H1 (cell line): ENCODE results near the gene WDR49. TPM values are rescaled to one million over a fixed set of nuclear protein-coding genes. Genes with fewer than 3 reads are reported as not detected.

Experiments used
- CTCF ChIA-PET: fragments of 300-600 bp; sonication (Branson Sonifier 250); formaldehyde crosslinking; loops from one replicate; lab custom pipeline; 2021; ENCODE audit not compliant: partially characterized antibody; lab: Charles Lee
- POLR2A ChIA-PET: fragments of 300-600 bp; sonication (Branson Sonifier 250); formaldehyde crosslinking; loops from one replicate; lab custom pipeline; 2021; ENCODE audit warnings: inconsistent platforms; ENCODE audit not compliant: partially characterized antibody; lab: Charles Lee
- DNase-seq, 2 experiments: peaks; one replicate each; pipeline versions ENCODE4 v3.0.0 to v3.0.0-alpha.2; 2010 to 2022; ENCODE audit warnings: low spot score in 2 of 2, low read depth in 1 of 2, mixed read lengths in 1 of 2
- FAIRE-seq: peaks from 2 replicates; lab custom pipeline; 2011; peaks lifted over from hg19 to GRCh38; lab: Jason Lieb, UNC
- H2AFZ ChIP-seq: 2 replicates; pipeline ENCODE4 v1.8.1; 2012; ENCODE audit warnings: low read length, inconsistent platforms
- H2AK5ac ChIP-seq: 2 replicates; pipeline ENCODE4 v1.6.1; 2013; ENCODE audit warnings: low read depth, low read length
- H2BK120ac ChIP-seq: replicated peaks from 2 replicates; pipeline ENCODE3; 2013; ENCODE audit warnings: low read depth, low read length, inconsistent platforms
- H2BK12ac ChIP-seq: 2 replicates; pipeline ENCODE4 v1.6.1; 2013; ENCODE audit warnings: low read depth, low read length
- H2BK15ac ChIP-seq: 2 replicates; pipeline ENCODE4 v1.6.1; 2013; ENCODE audit warnings: low read length
- H2BK20ac ChIP-seq: 2 replicates; pipeline ENCODE4 v1.6.1; 2013; ENCODE audit warnings: low read length
- H2BK5ac ChIP-seq: 2 replicates; pipeline ENCODE4 v1.6.1; 2013; ENCODE audit warnings: low read depth, low read length
- H3K14ac ChIP-seq: 2 replicates; pipeline ENCODE4 v1.6.1; 2013; ENCODE audit warnings: inconsistent platforms; ENCODE audit not compliant: insufficient read length
- H3K18ac ChIP-seq: 2 replicates; pipeline ENCODE4 v1.6.1; 2013; ENCODE audit warnings: low read length; ENCODE audit errors: extremely low read depth
- H3K23ac ChIP-seq: 2 replicates; pipeline ENCODE4 v1.6.1; 2013; ENCODE audit warnings: inconsistent platforms; ENCODE audit not compliant: insufficient read length
- H3K23me2 ChIP-seq: 2 replicates; pipeline ENCODE4 v1.6.1; 2013; ENCODE audit warnings: low read depth, low read length
- H3K27ac ChIP-seq: 2 replicates; pipeline ENCODE4 v1.6.1; 2011; ENCODE audit warnings: low read depth, low read length, inconsistent platforms
- H3K27me3 ChIP-seq, 4 experiments: replicated peaks in 1 of 4; 1 replicate in 1 of 4; 2 replicates in 3 of 4; pipeline versions ENCODE4 v1.6.1 to v1.8.1; 2011 to 2013; ENCODE audit warnings: low read length in 3 of 4, mild to moderate bottlenecking in 3 of 4, inconsistent platforms in 2 of 4, mixed read lengths in 2 of 4, moderate library complexity in 1 of 4; ENCODE audit not compliant: control insufficient read depth in 3 of 4, insufficient read depth in 3 of 4; ENCODE audit errors: extremely low read depth in 1 of 4
- H3K36me3 ChIP-seq, 4 experiments: 2 replicates each; pipeline versions ENCODE4 v1.6.1 to v1.8.1; 2011 to 2013; ENCODE audit warnings: mild to moderate bottlenecking in 4 of 4, low read length in 3 of 4, moderate library complexity in 2 of 4, control low read depth in 1 of 4, inconsistent platforms in 1 of 4; ENCODE audit not compliant: insufficient read depth in 4 of 4, control insufficient read depth in 2 of 4
- H3K4ac ChIP-seq: replicated peaks from 2 replicates; pipeline ENCODE3; 2013; ENCODE audit warnings: low read length, low read depth, mixed read lengths, inconsistent platforms; ENCODE audit not compliant: insufficient read length
- H3K4me1 ChIP-seq, 4 experiments: replicated peaks in 1 of 4; 1 replicate in 1 of 4; 2 replicates in 3 of 4; pipeline versions ENCODE4 v1.6.1 to v1.8.1; 2011 to 2013; ENCODE audit warnings: low read length in 3 of 4, inconsistent platforms in 2 of 4, mixed read lengths in 1 of 4; ENCODE audit not compliant: insufficient read depth in 4 of 4, control insufficient read depth in 3 of 4
- H3K4me2 ChIP-seq, 2 experiments: 2 replicates each; pipeline versions ENCODE4 v1.6.1 to v1.8.1; 2011 to 2013; ENCODE audit warnings: low read depth in 2 of 2, low read length in 2 of 2, control low read depth in 1 of 2, inconsistent platforms in 1 of 2, mild to moderate bottlenecking in 1 of 2; ENCODE audit not compliant: insufficient read depth in 1 of 2
- H3K4me3 ChIP-seq, 4 experiments: fragments of 200-600, 300-600 bp in 1 of 4; sonication (generic), shearing (Covaris generic), sonication (Bioruptor Twin) in 1 of 4; 2 replicates each; pipeline versions ENCODE4 v1.5.1 to v1.8.1; 2011 to 2016; ENCODE audit warnings: low read length in 4 of 4, low read depth in 3 of 4, control low read depth in 2 of 4, inconsistent platforms in 2 of 4, mild to moderate bottlenecking in 2 of 4, mixed read lengths in 1 of 4, moderate library complexity in 1 of 4; ENCODE audit not compliant: insufficient read depth in 2 of 4; ENCODE audit errors: extremely low read depth in 1 of 4
- H3K56ac ChIP-seq: replicated peaks from 2 replicates; pipeline ENCODE3; 2013; ENCODE audit warnings: low read depth, mild to moderate bottlenecking, mixed read lengths, low read length, inconsistent platforms; ENCODE audit not compliant: insufficient read length
- H3K79me1 ChIP-seq: 2 replicates; pipeline ENCODE4 v1.6.1; 2013; ENCODE audit warnings: low read depth, low read length, control low read depth
- H3K79me2 ChIP-seq, 2 experiments: 2 replicates each; pipeline versions ENCODE4 v1.6.1 to v1.8.1; 2012 to 2013; ENCODE audit warnings: low read length in 2 of 2, mild to moderate bottlenecking in 2 of 2, inconsistent platforms in 1 of 2; ENCODE audit not compliant: insufficient read depth in 2 of 2, control insufficient read depth in 1 of 2
- H3K9ac ChIP-seq, 4 experiments: replicated peaks in 1 of 4; 1 replicate in 1 of 4; 2 replicates in 3 of 4; pipeline versions ENCODE4 v1.6.1 to v1.8.1; 2011 to 2013; ENCODE audit warnings: low read depth in 3 of 4, low read length in 3 of 4, control low read depth in 2 of 4, mild to moderate bottlenecking in 2 of 4, moderate library complexity in 2 of 4, inconsistent platforms in 1 of 4; ENCODE audit errors: extremely low read depth in 1 of 4
- H3K9me3 ChIP-seq, 2 experiments: 2 replicates each; pipeline versions ENCODE4 v1.6.1 to v1.8.1; 2012 to 2013; ENCODE audit warnings: mild to moderate bottlenecking in 2 of 2, moderate library complexity in 2 of 2, control low read depth in 1 of 2, inconsistent platforms in 1 of 2, low read depth in 1 of 2, low read length in 1 of 2, mixed read lengths in 1 of 2; ENCODE audit not compliant: insufficient read depth in 2 of 2
- H4K20me1 ChIP-seq, 2 experiments: replicated peaks in 1 of 2; 2 replicates each; pipeline versions ENCODE3 to v1.8.1; 2011 to 2013; ENCODE audit warnings: inconsistent platforms in 2 of 2, low read length in 2 of 2, mild to moderate bottlenecking in 1 of 2; ENCODE audit not compliant: insufficient read depth in 2 of 2, control insufficient read depth in 1 of 2
- H4K5ac ChIP-seq: 2 replicates; pipeline ENCODE4 v1.6.1; 2013; ENCODE audit warnings: low read length, low read depth, mixed read lengths, inconsistent platforms; ENCODE audit not compliant: insufficient read length
- H4K8ac ChIP-seq: 2 replicates; pipeline ENCODE4 v1.8.0; 2013; ENCODE audit warnings: mild to moderate bottlenecking, moderate library complexity, low read length, inconsistent platforms; ENCODE audit not compliant: insufficient read depth; ENCODE audit errors: extremely low read depth
- H4K91ac ChIP-seq: replicated peaks from 2 replicates; pipeline ENCODE3; 2013; ENCODE audit warnings: low read length, mixed read lengths, inconsistent platforms; ENCODE audit not compliant: insufficient read length
- E2F6 ChIP-seq: IDR thresholded peaks from 2 replicates; pipeline ENCODE4 v1.6.1; 2012; ENCODE audit warnings: inconsistent platforms
- GABPA ChIP-seq: IDR thresholded peaks from 2 replicates; pipeline ENCODE4 v1.6.1; 2011; ENCODE audit warnings: mild to moderate bottlenecking, low read length, moderate library complexity, borderline replicate concordance; ENCODE audit not compliant: insufficient read depth
- WGBS, 2 experiments: shearing (Covaris generic) in 1 of 2; methylation state at CpG; one replicate each; pipeline versions ENCODE4 v1.1.6 to v1.1.7; 2013 to 2015; ENCODE audit warnings: low lambda C conversion rate in 2 of 2, mixed read lengths in 2 of 2, inconsistent platforms in 1 of 2, low coverage in 1 of 2, missing lambda C conversion rate in 1 of 2; ENCODE audit not compliant: insufficient replicate concordance in 2 of 2, insufficient coverage in 1 of 2, insufficient read length in 1 of 2; ENCODE audit errors: extremely low coverage in 1 of 2, missing lambda C conversion rate in 1 of 2; 5-methylcytosine and 5-hydroxymethylcytosine counted together
- polyA plus RNA-seq, 7 experiments: library from polyadenylated mRNA; depleted of rRNA in 3 of 7; stranded (reverse) in 5 of 7; unstranded in 2 of 7; fragments of >200 nt in 5 of 7; fragments of 200-250 nt in 2 of 7; gene quantifications; 1 replicate in 5 of 7; 2 replicates in 1 of 7; 4 replicates in 1 of 7; pipeline versions ENCODE4 v1.2.1 to v1.2.3, GENCODE V29; 2011 to 2013; ENCODE audit warnings: missing spikeins in 2 of 7, mixed read lengths in 2 of 7
- total RNA-seq: library from RNA; stranded (reverse); fragmentation: NEBNext Ultra II Directional; extraction: Animal tissue kit (Norgen Biotek cat#: 25700); gene quantifications from 2 replicates; pipeline ENCODE4 v1.2.1, GENCODE V29; 2021

Gene WDR49
- total and polyA plus RNA-seq, 2 of the 8 experiments (the other 6 are each of a cell fraction or from before 2014, with no cell fraction given) = 0.50 to 1.7 TPM

GRCh38 chr3:167554898-167555297, 98.8 kb downstream of the WDR49 start:
- Histone ChIP-seq H2BK5ac (no peak overlapping the region), H2AK5ac (no peak overlapping the region), H3K79me2 (no peaks in the 10 kb centered on the region), H3K4me1 (no peaks in the 10 kb centered on the region; a peak in 1 of 7 replicates), H3K79me1 (no peaks in the 10 kb centered on the region), H4K8ac (no peak overlapping the region), H3K4me2 (no peak overlapping the region), H3K27me3 (no peaks in the 10 kb centered on the region), H3K9ac (no peak overlapping the region), H2BK120ac (no peak overlapping the region), H2BK12ac (no peak overlapping the region), H3K9me3 (no peaks in the 10 kb centered on the region), H2AFZ (no peak overlapping the region), H2BK15ac (no peak overlapping the region), H3K23ac (no peak overlapping the region), H3K4ac (no peak overlapping the region), H3K27ac (no peak overlapping the region), H3K18ac (no peak overlapping the region), H3K4me3 (no peak overlapping the region), H4K5ac (no peak overlapping the region), H3K23me2 (no peaks in the 10 kb centered on the region), H4K20me1 (no peaks in the 10 kb centered on the region), H2BK20ac (no peak overlapping the region), H3K14ac (no peak overlapping the region), H3K56ac (no peak overlapping the region), H4K91ac (no peak overlapping the region), H3K36me3 (no peaks in the 10 kb centered on the region)
- POLR2A ChIA-PET = no interaction called here
- CTCF ChIA-PET = no interaction called here
- TF ChIP-seq GABPA (no peak), E2F6 (no peak)
- FAIRE-seq (no peak), DNase-seq (no peak)
- 83% methylated on average over 3 of the region's 3 CpGs; no CpG with 5 or more reads in 1 of the 2 experiments for whole genome bisulfite sequencing, 2 experiments
